RPMI7951 (cell line): Measurements from ENCODE around the gene RREB1. TPM values are rescaled to one million over a fixed set of nuclear protein-coding genes. Genes with fewer than 3 reads are reported as not detected.

Source experiments
- DNase-seq: peaks from one replicate; pipeline ENCODE4 v3.0.0-alpha.2; 2012; ENCODE audit warnings: low read depth
- total RNA-seq: library from RNA; depleted of rRNA; stranded (reverse); fragments of >200 nt; shearing (Covaris generic); gene quantifications from 2 replicates; pipeline ENCODE4 v1.2.3, GENCODE V29; 2014; rRNA removed

Gene RREB1
- total RNA-seq, 1 experiment from 2014 or later: 6.0 TPM

DNA sequence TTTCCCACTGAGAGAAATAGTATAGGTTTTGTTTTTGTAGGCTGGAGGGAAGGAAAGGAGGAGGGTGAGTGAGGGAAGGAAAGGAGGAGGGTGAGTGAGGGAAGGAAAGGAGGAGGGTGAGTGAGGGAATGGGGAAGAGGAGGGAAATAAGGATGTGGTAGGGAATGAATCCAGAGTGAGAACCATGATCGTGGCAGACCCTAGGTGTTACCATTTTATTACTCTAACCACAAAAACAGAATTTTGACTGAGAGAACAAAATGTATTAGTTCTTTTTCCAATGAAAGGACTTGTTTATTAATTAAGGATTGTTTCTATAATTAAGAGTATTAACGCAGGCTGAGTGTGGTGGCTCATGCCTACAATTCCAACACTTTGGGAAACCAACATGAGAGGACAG, 188.8 kb downstream of the RREB1 start:
- no peak for DNase-seq

DNA sequence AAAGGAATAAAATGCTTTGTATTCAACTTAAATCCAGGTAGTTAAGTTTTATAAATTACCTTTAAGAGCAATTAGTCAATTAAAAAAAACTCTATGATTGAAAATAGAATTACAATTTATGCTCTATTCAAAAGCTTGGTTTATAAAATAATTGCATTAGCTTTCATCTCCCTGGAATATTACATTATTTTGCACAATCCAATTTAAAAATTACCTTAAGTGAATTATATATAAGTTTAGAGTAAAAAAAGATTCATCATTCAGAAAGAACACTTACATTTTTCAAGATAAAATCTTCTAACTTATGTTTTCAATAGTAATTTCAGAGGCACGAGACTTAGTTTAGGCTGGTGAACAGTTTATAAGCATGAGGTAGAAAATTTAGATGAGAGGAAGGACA, 190.4 kb downstream of the RREB1 start:
- DNase-seq: no peak

DNA sequence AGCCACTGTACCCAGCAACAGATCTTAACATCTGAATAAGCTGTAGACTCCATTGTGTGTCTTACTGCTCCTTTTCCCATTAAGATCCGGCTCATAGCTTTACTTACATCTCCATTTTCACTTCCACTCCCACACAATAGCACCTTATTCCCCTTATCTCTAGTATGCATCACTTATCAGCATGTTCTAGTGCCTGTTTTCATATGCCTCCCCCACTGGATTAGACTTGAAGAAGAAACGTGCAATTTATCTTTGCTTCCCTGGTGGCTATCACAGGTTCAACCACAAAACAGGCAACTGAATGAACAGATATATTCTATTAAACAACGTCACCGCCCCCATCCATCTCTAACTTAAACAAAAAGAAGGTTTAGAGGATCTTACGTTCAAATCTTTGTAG, 193.2 kb downstream of the RREB1 start:
- DNase-seq: no peak

Other genes with a start within 250 kb of the RREB1 start
- gene SSR1, start 205.2 kb downstream of the RREB1 start, total RNA-seq: 112 and 119 TPM in 2 replicates